Osteocyte (in vitro differentiated cells): ENCODE data around the gene XPNPEP1. TPM values are rescaled to one million over a fixed set of nuclear protein-coding genes. Genes with fewer than 3 reads are reported as not detected.

Experiments used
- DNase-seq: peaks from one replicate; pipeline ENCODE4 v3.0.0; 2021; ENCODE audit warnings: mixed read lengths; ENCODE audit not compliant: unreplicated experiment; ENCODE audit errors: extremely low spot score
- H3K27ac Mint-ChIP-seq: one replicate; pipeline ENCODE4 v1.8.0; 2021; ENCODE audit warnings: mild to moderate bottlenecking, mixed read lengths; ENCODE audit not compliant: unreplicated experiment
- H3K27me3 Mint-ChIP-seq: one replicate; pipeline ENCODE4 v1.8.0; 2021; ENCODE audit warnings: mixed read lengths; ENCODE audit not compliant: unreplicated experiment
- H3K36me3 Mint-ChIP-seq: one replicate; pipeline ENCODE4 v1.8.0; 2021; ENCODE audit warnings: mixed read lengths; ENCODE audit not compliant: unreplicated experiment
- H3K4me1 Mint-ChIP-seq: one replicate; pipeline ENCODE4 v1.8.0; 2021; ENCODE audit warnings: mixed read lengths; ENCODE audit not compliant: unreplicated experiment
- H3K4me3 Mint-ChIP-seq: one replicate; pipeline ENCODE4 v1.8.0; 2021; ENCODE audit warnings: mild to moderate bottlenecking, moderate library complexity, mixed read lengths; ENCODE audit not compliant: unreplicated experiment
- H3K9me3 Mint-ChIP-seq: one replicate; pipeline ENCODE4 v1.8.0; 2021; ENCODE audit warnings: mixed read lengths; ENCODE audit not compliant: unreplicated experiment
- CTCF ChIP-seq: fragments of 200-600 bp; sonication (generic); IDR thresholded peaks from 2 replicates; pipeline ENCODE4 v1.5.0; 2021; ENCODE audit warnings: antibody characterized with exemption, mild to moderate bottlenecking, moderate library complexity
- total RNA-seq: library from RNA; stranded (reverse); gene quantifications from 2 replicates; pipeline ENCODE4 v1.2.1, GENCODE V29; 2021

The XPNPEP1 gene
- total RNA-seq, 1 donor from 2014 or later, result 74.5 TPM

- no peak for DNase-seq
- TF ChIP-seq CTCF, result no peak
- no peaks in the 10 kb centered on the region for H3K9me3 Mint-ChIP-seq
- H3K36me3 Mint-ChIP-seq, result peaks cover 26% of the 10 kb centered on the region
- H3K27ac Mint-ChIP-seq, result peak overlapping the region; percentile 36
- H3K4me3 Mint-ChIP-seq, result no peak overlapping the region
- H3K27me3 Mint-ChIP-seq, result no peaks in the 10 kb centered on the region
- H3K4me1 Mint-ChIP-seq, result peaks cover 12% of the 10 kb centered on the region
These were observed 8.3 kb downstream of the XPNPEP1 start for GRCh38 chr10:109914966-109915365.

GRCh38 chr10:109913306-109913892 lies 9.9 kb downstream of the XPNPEP1 start:
- no peak for TF ChIP-seq CTCF
- H3K4me1 Mint-ChIP-seq, result peaks cover 12% of the 10 kb centered on the region
- no peaks in the 10 kb centered on the region for H3K27me3 Mint-ChIP-seq
- DNase-seq, result no peak
- H3K27ac Mint-ChIP-seq, result no peak overlapping the region
- no peak overlapping the region for H3K4me3 Mint-ChIP-seq
- peaks cover 33% of the 10 kb centered on the region for H3K36me3 Mint-ChIP-seq
- no peaks in the 10 kb centered on the region for H3K9me3 Mint-ChIP-seq

GRCh38 chr10:109912335-109913281 lies 10.7 kb downstream of the XPNPEP1 start:
- TF ChIP-seq CTCF, result no peak
- H3K27me3 Mint-ChIP-seq, result no peaks in the 10 kb centered on the region
- no peak overlapping the region for H3K27ac Mint-ChIP-seq
- H3K4me3 Mint-ChIP-seq, result no peak overlapping the region
- H3K4me1 Mint-ChIP-seq, result peaks cover 12% of the 10 kb centered on the region
- H3K9me3 Mint-ChIP-seq, result no peaks in the 10 kb centered on the region
- DNase-seq, result no peak
- H3K36me3 Mint-ChIP-seq, result peaks cover 37% of the 10 kb centered on the region

GRCh38 chr10:109911903-109912302 lies 11.4 kb downstream of the XPNPEP1 start:
- no peak overlapping the region for H3K27ac Mint-ChIP-seq
- H3K36me3 Mint-ChIP-seq, result peaks cover 41% of the 10 kb centered on the region
- H3K9me3 Mint-ChIP-seq, result no peaks in the 10 kb centered on the region
- H3K27me3 Mint-ChIP-seq, result no peaks in the 10 kb centered on the region
- DNase-seq, result no peak
- TF ChIP-seq CTCF, result no peak
- H3K4me3 Mint-ChIP-seq, result no peak overlapping the region
- H3K4me1 Mint-ChIP-seq, result peaks cover 12% of the 10 kb centered on the region

- Mint-ChIP-seq H3K36me3 (peaks cover 45% of the 10 kb centered on the region), H3K4me1 (peaks cover 27% of the 10 kb centered on the region), H3K9me3 (no peaks in the 10 kb centered on the region), H3K27ac (no peak overlapping the region), H3K4me3 (no peak overlapping the region), H3K27me3 (no peaks in the 10 kb centered on the region)
- DNase-seq, result no peak
- no peak for TF ChIP-seq CTCF
These were observed 17.0 kb downstream of the XPNPEP1 start for GRCh38 chr10:109906316-109906715.
